GM19395 (cell line): ENCODE results near the gene LIFR.

Source experiments
- ATAC-seq: cut with Tn5 transposase; IDR thresholded peaks from one replicate; pipeline ENCODE4 v1.9.1; 2021; ENCODE audit warnings: mild to moderate bottlenecking, moderate library complexity; ENCODE audit not compliant: unreplicated experiment

LIFR gene

GRCh38 chr5:38467353-38468040 is 88.9 kb downstream of the LIFR start:
- no peak for ATAC-seq

GRCh38 chr5:38466424-38467189 is 89.8 kb downstream of the LIFR start:
- no peak for ATAC-seq

- ATAC-seq, result no peak
Measured at GRCh38 chr5:38465702-38466423, 90.6 kb downstream of the LIFR start.

- no peak for ATAC-seq
Measured at GRCh38 chr5:38465061-38465460, 91.4 kb downstream of the LIFR start.

- no peak for ATAC-seq
Measured at GRCh38 chr5:38463634-38464521, 92.6 kb downstream of the LIFR start.

- ATAC-seq, result no peak
Measured at GRCh38 chr5:38462976-38463633, 93.3 kb downstream of the LIFR start.

- no peak for ATAC-seq
Measured at GRCh38 chr5:38458174-38458573, 98.3 kb downstream of the LIFR start.

GRCh38 chr5:38456657-38457399 is 99.6 kb downstream of the LIFR start:
- no peak for ATAC-seq

GRCh38 chr5:38455796-38456330 is 100.6 kb downstream of the LIFR start:
- ATAC-seq, result peak; percentile 49

GRCh38 chr5:38453921-38454320 is 102.5 kb downstream of the LIFR start:
- ATAC-seq, result peak; percentile 16

GRCh38 chr5:38453506-38453905 is 102.9 kb downstream of the LIFR start:
- ATAC-seq, result peak; percentile 98

- no peak for ATAC-seq
Measured at GRCh38 chr5:38452201-38452600, 104.2 kb downstream of the LIFR start.

- ATAC-seq, result no peak
Measured at GRCh38 chr5:38451074-38451725, 105.2 kb downstream of the LIFR start.

GRCh38 chr5:38450627-38451026 is 105.8 kb downstream of the LIFR start:
- no peak for ATAC-seq

- no peak for ATAC-seq
Measured at GRCh38 chr5:38448568-38449350, 107.7 kb downstream of the LIFR start.

- no peak for ATAC-seq
Measured at GRCh38 chr5:38447786-38448185, 108.7 kb downstream of the LIFR start.

- no peak for ATAC-seq
Measured at GRCh38 chr5:38447056-38447455, 109.4 kb downstream of the LIFR start.

- ATAC-seq, result no peak
Measured at GRCh38 chr5:38446029-38446522, 110.4 kb downstream of the LIFR start.
